HG02571 (cell line): ENCODE results near the gene PTTG1IP.

Experiments used
- ATAC-seq: cut with Tn5 transposase; IDR thresholded peaks from one replicate; pipeline ENCODE4 v1.9.1; 2021; ENCODE audit warnings: mild to moderate bottlenecking, moderate library complexity; ENCODE audit not compliant: unreplicated experiment

Gene PTTG1IP

DNA sequence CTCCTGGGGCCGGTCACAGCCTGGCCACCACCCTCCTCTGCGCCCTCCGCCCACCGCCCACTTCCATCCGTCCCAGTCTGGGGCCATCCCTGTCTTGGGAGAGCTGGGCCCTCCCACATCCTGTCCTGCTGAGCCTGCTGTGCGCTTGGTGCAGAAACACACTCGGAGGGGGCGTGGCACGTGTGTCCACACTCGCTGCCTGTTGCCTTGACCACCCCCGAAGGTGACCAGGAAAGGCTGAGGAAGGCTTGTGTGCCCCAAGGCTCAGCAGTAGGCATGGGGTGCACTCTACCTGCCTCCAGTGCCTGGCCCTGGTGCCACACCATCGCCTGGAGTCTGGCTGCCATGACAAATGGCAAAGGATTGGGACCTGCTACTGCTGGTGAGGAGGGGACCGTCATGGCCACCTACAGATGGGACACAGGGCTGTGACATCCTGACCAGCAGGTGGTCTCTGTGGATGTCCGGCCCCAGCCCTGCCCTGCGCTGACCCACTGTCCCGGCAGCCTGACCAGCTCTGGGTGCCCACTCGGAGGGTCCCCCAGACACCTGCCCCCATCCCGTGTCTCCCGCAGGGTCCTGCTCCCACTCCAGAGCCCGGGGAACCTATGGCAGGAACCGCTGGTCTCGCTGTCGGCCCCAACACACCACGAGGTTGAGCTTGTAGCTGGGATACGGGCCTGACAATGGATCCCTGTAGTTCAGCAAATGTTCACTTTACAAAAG is 23.2 kb upstream of the PTTG1IP start:
- ATAC-seq: no peak

DNA sequence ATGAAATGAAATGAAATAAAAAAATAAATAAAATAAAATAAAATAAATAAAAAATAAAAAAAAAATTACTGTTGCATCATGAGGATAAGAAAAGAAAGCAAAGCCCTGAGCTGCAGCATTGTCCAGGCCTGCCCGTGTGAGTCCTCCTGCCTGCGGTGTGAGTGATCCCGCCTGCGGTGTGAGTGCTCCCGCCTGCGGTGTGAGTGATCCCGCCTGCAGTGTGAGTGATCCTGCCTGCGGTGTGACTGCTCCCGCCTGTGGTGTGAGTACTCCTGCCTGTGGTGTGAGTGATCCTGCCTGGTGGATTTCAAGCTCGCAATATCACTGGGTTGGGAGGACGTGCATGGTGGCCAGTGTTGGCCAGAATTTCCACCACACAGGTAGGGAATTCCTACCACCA is 22.4 kb upstream of the PTTG1IP start:
- no peak for ATAC-seq

DNA sequence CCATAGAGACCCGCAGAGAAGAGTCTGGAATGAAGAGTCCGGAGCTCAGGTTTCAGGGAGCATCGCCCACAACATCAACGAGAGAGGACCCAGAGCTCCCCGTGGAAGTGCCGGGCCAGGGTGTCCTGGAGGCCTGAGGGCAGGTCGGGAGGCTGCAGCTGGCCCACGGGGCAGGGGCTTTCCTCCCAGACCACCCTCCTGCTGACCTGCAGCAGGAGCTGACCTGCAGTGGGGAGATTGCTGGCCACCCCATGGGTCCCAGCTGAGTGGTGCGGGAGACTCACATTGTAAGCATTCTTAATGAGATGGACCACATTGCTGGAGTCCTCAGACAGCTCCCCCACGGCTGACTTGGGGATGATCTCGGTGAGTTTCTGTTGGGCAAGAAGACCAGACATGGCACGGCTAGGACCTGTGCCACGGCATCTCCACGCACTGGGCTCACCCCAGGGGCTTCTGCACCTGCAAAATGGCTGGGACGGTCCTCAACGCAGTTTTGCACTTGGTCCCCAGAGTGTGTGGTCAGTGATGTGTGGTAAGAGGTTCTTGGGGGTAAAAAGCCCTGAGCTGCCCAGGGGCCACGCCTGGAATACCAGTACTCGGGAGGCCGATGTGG is 21.3 kb upstream of the PTTG1IP start:
- ATAC-seq: no peak

DNA sequence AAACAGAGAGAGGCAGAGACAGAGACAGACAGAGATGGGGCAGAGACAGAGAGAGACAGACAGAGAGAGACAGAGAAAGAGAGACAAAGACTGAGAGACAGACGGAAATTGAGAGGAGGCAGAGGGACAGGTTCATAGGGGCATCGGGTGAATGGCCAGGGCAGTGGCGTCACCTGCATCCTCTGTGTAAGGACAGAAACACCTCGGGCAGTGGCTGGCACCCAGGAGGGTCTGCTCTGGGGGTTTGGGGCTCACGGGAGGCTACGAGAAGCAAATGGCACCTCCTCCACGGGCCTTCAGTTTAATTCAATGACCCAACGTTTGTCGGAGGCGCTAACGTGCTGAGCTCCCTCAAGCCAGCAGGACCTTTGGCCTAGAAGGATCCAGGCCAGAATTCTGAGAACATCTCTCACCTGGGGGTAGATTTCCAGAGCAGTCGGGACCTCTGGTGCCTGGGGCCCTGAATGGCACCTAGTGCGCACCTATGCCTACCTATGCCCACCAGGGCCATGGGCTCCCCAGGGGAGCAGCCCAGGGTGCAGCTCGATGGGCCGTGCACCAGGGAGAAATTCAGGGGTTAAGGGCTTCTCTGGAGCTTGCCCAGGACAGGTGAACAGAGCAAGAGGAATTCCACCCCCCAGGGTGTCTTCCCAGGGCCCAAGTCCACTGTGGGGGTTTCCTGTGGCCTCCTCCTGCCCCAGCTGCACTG is 20.6 kb upstream of the PTTG1IP start:
- no peak for ATAC-seq

DNA sequence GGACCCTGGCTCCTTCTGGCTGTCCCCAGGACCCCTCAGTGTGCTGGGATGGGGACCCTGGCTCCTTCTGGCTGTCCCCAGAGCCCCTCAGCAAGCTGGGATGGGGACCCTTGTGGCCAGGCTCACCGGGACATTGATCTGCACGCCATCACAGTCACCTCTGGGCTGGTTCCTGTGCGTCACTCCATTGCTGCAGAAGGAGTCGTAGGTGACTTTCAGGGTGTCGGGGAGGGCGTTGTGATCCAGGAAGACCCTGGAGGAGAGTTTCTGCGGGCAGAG is 19.7 kb upstream of the PTTG1IP start:
- no peak for ATAC-seq

DNA sequence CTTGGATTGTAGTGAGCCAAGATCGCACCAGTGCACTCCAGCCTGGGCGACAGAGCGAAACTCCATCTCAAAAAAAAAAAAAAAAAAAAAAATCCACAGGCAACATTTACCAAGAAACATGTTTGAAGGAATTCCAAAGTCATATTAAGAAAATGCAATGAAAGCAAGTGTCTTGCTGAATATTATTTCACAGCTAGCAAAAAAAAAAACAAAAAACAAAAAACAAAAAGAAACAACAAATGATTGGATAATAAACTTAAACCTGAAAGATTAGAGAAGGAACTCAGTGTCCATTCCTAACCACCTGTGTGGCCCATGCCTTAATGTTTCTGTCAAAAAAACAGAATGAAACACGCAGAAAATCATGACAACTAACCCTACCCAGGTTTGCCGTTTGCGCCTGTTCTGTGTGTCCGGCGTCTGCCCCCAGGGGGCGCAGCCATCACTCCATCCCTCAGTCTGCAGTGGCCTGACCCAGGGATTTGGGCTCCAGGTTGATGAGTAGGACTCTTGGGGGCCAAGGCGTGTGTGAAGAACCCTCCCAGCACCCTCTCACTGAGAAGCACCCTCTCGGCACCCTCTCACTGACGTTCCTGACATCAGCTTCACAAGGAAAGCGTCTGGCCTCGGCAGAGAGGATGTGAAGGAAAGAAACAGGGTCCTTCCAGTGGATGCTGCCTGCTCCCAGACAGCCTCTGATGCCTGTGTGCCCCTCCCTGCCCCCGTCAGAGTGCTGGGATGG is 19.2 kb upstream of the PTTG1IP start:
- no peak for ATAC-seq

DNA sequence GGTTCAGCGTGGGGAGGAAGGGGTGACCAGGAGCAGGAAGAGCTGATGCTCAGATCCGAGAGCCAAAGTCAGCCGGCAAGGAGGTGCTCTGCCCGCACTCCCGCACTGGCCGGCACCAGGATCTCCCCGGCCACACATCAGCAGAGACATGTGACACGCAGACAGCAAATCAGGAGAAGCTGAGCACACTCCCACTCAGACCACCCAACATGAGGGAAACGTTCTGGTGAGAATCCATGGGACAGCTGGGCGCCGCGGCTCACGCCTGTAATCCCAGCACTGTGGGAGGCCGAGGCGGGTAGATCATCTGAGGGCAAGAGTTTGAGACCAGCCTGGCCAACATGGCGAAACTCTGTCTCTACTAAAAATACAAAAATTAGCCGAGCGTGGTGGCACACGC is 18.6 kb upstream of the PTTG1IP start:
- ATAC-seq: no peak

DNA sequence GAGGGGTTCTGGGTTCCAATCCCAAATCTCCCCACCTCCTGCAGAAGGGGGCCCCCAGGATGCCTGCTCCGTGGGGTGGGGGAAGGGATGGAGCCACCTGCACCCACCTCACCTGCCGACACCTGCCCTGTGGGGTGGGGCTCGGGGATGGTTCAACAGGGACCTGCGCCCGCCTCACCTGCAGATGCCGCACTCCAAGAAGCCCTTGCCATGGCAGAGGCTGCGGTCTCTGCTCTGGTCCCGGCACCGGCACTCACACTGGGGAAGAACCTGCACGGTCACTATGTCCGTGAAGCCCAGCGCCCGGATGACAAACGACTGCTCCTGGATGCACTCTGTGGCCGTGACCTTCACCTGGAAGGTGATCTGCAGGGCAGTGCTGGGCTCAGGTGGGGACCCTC is 18.1 kb upstream of the PTTG1IP start:
- ATAC-seq: no peak

DNA sequence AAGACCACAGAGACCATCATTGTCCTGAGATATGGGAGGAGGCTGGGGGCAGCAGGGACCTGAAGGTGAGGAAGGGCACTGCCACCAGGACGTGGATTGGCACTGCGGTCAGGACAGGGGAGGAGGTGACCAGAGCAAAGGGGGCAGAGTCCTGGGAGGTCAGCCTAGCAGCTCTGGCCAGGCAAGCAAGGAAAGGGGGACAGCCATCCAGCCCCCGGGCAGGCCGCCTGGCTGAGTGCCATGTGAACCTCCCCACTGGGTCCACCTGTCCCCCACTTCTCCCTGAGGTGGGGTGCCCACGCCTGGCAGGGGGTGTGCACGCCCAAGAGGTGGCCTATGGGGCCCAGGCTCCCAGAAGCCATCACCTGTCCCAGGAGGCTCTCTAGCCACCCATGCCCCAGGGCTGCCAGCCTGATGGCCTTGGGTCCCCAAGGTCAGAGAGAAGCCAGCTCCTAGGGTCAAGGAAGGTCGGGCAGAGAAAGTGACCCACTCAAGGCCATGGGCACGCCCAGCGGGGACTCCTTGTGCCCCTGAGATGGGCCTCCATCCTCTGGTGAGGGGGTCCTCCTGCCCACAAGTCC is 17.6 kb upstream of the PTTG1IP start:
- ATAC-seq: no peak

DNA sequence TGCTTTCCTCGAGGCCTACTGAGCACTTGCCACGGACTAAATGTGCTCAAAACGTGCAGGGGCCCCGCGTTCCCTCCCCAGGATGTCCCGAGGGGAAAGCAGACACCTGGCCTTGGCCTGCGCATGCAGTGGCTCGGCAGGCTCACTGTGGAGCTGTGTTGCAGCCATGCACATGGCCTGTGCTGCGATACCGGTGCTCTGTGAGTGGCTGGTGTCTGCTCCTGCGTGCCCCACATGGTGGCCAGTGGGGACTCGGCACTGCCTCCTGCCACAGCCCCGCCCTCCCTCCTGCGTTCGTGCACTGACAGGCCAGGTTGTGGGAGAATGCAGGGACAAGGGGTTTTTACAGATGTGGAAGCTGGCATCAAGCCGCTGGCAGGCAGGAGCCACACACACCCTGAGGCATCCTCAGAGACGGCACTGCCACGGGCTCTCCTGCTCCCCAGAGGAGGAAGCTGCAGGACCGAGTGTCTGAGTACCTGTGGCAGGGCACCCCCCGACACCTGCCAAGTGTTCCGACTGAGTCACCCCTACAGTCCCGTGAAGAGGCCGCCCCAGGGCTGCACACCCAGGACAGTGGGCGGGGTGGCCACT is 16.9 kb upstream of the PTTG1IP start:
- no peak for ATAC-seq

DNA sequence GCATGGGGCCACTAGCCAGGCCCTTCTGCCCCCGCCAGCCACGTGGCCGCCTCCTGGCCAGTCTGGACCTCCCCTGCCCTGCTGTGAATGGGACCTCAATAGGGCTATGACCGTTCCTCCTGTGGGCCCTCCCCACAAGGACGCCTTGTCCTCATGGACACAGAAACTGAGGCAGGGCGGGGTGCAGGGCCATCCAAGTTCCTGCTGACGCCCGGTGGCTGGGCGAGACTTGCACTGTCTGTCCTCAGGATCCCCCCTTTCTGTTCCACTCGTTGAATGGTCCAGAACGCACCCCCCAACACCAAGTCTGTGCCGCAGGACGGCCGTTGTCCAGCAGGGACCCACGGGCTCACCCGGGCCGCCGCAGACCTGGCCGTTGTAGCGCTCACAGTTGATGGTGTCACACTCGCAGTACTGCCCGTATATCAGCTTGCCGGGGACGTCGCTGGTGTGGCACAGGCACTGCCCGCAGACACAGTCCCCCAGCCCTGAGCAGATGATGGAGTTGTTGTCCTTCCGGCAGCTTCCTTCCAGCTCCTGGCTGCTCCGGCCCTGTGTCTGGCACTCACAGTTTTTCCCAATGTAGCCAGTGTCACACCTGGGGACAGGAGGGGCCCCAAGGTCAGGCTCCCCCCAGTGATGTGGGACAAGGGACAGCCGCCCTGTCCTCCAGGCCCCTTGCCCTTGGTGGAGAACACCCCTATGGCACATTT is 16.3 kb upstream of the PTTG1IP start:
- no peak for ATAC-seq

DNA sequence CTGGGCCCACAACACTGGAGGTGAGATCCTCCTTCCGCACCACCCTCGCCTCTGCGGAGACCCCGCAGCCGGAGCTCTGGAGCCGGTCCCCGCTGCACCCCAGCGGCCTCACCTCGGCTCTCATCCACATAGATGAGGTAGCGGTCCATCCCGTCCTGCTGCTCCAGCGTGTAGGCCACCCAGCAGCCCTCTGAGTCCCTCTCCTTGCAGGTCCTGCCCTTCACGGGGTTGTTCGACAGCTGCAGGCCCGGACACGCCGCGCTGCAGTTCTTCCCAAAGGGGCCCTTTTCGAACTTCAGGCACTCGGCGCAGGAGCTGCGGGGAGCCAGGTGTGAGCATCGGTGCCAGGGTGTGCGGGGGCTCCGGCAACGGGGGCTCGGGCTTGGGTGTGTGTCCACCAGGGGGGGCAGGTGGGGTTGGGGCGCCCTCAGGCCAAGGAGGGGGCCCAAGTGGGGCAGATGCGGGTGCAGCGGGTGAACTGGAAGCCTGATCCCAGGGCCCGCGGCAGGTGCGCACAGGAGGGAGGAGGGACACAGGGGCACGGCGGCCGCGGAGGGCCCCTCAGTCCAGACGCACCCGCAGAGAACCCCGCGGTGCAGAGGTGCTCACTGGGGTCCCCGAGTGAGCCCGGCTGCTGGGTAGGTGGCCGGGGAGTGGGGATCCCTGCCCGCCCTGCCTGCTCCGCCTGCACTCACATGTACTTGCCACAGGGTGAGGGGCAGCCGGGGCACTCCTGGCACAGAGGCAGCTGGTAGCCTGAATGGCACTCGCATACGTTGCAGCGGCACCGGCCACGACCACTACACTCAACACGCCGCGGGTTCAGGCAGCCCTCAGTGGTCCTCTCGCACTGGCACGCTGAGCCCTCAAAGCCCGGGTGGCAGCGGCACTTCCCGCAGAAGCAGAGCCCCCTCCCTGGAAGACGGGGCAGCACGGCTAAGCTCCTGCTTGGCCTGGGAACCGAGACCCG is 15.4 kb upstream of the PTTG1IP start:
- ATAC-seq: no peak

DNA sequence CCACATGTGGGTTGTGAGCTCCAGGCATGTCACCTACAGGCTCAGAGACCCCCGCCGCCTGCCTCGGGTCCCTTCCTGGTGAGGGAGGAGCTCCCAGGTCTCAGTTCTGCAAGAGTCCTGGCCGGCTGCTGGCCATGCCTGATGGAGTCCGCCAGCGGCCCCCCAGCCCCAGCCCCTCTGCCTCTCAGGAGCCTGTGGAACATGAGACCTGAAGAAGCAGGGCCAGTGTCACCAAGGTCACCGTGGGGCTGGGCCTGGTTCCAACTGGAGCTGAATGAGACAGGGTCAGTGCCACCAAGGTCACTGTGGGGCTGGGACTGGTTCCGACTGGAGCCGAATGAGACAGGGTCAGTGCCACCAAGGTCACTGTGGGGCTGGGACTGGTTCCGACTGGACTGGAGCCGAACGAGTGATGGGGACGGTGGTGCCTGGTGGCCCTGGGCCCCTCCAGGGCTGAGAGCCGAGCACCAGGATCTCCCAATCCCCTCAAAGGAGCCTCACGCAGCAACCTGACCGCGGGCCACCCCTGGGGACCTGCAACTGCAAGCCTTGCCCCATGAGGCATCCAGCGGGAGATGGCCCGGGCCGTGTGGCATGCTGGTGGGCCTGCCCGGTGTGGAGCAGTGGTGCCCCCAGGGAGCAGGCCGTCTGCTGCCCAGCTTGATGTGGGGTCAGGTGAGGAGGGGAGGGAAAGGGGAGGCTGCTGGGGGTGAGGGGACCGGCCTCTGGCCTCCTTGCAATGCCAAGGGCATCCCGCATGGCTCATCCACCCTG is 14.5 kb upstream of the PTTG1IP start:
- ATAC-seq: no peak

DNA sequence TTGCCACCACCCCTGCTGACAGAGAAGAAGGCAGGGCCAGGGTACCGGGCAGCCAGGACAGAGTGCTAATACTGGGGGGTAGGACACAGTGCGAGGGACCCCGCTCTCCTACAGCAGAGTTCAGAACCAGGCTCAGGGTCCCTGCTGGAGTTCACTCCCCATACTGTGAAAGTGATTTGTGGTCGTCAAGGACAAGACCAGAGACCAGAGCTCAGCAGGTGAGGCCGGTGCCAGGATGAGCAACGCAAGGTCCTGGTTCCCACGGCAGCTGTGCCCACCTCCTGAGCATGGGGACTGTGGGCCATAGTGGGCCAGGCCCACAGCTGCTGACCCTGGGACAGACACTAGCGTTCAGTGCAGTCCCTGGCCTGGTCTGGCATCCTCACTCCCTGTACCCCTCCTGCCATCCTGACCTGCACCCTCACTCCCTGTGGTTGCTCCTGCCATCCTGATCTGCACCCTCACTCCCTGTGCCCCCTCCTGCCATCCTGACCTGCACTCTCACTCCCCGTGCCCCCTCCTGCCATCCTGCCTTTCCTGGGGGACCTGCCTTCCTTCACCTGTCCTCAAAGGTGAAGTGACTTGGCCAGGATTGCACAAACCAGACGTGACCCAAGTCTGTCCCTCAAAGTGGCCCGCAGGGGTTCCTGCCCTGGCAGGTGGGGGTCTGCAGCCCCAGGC is 13.8 kb upstream of the PTTG1IP start:
- ATAC-seq: no peak

DNA sequence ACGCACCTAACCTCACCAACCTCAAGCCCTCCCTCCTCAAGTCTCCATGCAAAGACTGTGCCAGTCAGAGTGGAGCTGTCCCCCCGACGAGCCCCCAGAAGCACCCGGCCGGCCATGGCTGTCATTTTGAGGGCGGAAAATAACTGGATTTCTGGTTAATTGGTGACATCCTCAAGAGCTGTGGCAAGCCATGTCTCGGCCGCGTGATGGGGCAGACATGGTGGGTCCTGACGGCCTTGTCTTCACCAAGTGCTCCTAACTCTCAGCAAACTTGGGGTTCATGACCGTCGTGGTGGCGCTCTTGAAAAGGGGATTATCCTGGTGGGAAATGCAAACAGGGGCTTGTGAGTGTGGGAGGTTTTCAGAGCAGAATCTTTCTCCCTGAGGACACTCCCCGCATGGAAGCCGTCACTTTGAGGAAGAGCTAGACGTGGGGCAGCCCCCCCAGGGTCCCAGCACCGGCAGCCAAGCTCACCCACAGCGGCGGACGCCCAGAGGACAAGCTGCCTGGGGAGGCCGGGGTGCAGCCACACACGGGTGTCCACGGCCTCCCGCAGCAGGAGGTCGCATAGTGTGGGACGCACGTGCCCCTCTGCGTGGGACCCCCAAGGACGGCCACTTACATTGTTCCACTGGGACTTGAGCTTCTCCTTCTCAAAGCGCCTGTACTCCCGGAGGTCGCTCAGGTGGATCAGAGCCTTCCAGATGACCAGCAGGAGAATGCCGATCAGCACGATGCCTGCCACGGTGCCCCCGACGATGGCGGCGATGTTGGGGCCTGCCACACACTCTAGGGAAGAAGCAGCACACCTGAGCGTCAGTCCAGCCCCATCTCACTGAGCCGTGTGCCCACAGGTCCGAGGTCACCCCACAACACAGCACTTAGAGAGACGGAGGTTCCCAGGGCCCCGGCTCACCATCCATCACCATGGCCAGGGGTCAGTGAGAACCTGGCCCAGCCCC is 12.9 kb upstream of the PTTG1IP start:
- no peak for ATAC-seq

DNA sequence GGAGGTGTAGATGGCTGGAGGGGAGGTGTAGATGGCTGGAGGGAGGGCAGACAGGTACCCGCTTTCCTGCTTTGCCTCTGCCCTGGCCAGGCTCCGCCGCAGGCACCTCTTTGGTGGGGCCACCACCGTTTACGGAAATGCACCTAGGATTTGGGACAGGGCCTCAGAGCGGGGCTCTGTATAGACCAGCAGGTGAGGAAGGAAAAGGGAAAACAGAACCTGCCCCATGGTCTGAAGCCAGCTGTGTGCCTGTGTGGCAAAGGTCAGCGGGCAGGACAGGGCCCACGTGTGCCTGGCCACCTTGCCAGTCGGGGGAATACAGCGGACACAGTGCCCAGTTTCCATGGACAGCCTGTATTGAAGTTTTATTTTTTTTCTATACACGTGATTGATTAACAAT is 12.1 kb upstream of the PTTG1IP start:
- no peak for ATAC-seq

DNA sequence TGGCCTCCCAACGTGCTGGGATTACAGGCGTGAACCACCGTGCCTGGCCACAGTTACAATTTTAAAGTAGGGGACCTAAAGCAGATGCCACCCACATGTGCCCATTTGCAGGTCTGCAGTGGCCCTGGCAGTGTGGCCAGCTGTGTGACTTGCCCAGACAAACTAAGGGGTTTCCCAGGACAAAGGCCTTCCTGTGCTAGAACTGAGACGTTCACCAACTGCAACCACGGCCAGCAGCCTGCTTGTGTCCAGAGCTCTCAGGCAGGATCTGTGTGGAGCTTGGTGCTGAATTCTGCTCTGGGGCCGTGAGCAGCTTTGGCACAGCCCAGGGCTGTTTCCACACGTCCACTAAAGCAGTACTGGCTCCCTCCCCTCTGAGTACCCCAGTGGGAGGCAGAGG is 10.6 kb upstream of the PTTG1IP start:
- ATAC-seq: no peak
